Loucy (cell line): ENCODE data around the gene PHACTR4.

Experiments
- H2AFZ ChIP-seq: fragments of 200-600 bp; sonication (generic); 2 replicates; pipeline ENCODE4 v1.6.0; 2016; ENCODE audit warnings: antibody characterized with exemption, mild to moderate bottlenecking, low read length, moderate library complexity
- H3F3A ChIP-seq: fragments of 200-600 bp; 2 replicates; pipeline ENCODE4 v1.6.0; 2016; ENCODE audit warnings: antibody characterized with exemption, low read depth, mild to moderate bottlenecking
- H3K27me3 ChIP-seq: fragments of 200-600 bp; sonication (generic); 2 replicates; pipeline ENCODE4 v1.6.1; 2014; ENCODE audit warnings: low read length, mild to moderate bottlenecking; ENCODE audit not compliant: insufficient read depth, poor library complexity, severe bottlenecking
- H3K36me3 ChIP-seq: fragments of 200-600 bp; sonication (generic); 2 replicates; pipeline ENCODE4 v1.6.1; 2016; ENCODE audit warnings: low read length; ENCODE audit not compliant: insufficient read depth
- H3K4me1 ChIP-seq: fragments of 200-600 bp; sonication (generic); 2 replicates; pipeline ENCODE4 v1.5.1; 2014; ENCODE audit warnings: low read length, mild to moderate bottlenecking; ENCODE audit not compliant: insufficient read depth, poor library complexity, severe bottlenecking
- H3K4me2 ChIP-seq: fragments of 200-600 bp; sonication (generic); 2 replicates; pipeline ENCODE4 v1.6.0; 2014; ENCODE audit warnings: antibody characterized with exemption, low read length, low read depth, mild to moderate bottlenecking; ENCODE audit not compliant: poor library complexity, severe bottlenecking
- H3K4me3 ChIP-seq: fragments of 200-600 bp; sonication (generic); 2 replicates; pipeline ENCODE4 v1.5.1; 2014; ENCODE audit warnings: low read length, mild to moderate bottlenecking, mixed read lengths; ENCODE audit not compliant: poor library complexity, severe bottlenecking
- H3K79me2 ChIP-seq: fragments of 200-600 bp; sonication (generic); 2 replicates; pipeline ENCODE4 v1.6.1; 2014; ENCODE audit warnings: low read length; ENCODE audit not compliant: insufficient read depth
- H3K9ac ChIP-seq: fragments of 200-600 bp; sonication (generic); 2 replicates; pipeline ENCODE4 v1.6.0; 2014; ENCODE audit warnings: mild to moderate bottlenecking, low read depth, low read length, moderate library complexity; ENCODE audit not compliant: poor library complexity, severe bottlenecking
- H3K9me2 ChIP-seq: fragments of 200-600 bp; sonication (generic); replicated peaks from 2 replicates; pipeline ENCODE4 v1.6.1; 2016; ENCODE audit warnings: low read depth, low read length, mixed read lengths
- H3K9me3 ChIP-seq: fragments of 200-600 bp; sonication (generic); 2 replicates; pipeline ENCODE4 v1.6.1; 2014; ENCODE audit warnings: mild to moderate bottlenecking, antibody characterized with exemption, low read length, low read depth; ENCODE audit not compliant: insufficient read depth
- H4K20me1 ChIP-seq: fragments of 200-600 bp; sonication (generic); 2 replicates; pipeline ENCODE4 v1.6.0; 2014; ENCODE audit warnings: antibody characterized with exemption, low read length, mild to moderate bottlenecking; ENCODE audit not compliant: insufficient read depth, poor library complexity, severe bottlenecking
- EZH2phosphoT487 ChIP-seq: fragments of 200-600 bp; IDR thresholded peaks from 2 replicates; pipeline ENCODE4 v1.6.1; 2018; ENCODE audit warnings: antibody characterized with exemption, mild to moderate bottlenecking, moderate library complexity, borderline replicate concordance
- TF ChIP-seq, protein P1 (sequence below): fragments of 200-600 bp; sonication (generic); conservative IDR thresholded peaks from 2 replicates; pipeline ENCODE4 v1.5.1; 2014; ENCODE audit warnings: mild to moderate bottlenecking, antibody characterized with exemption, low read length

PHACTR4 gene

DNA sequence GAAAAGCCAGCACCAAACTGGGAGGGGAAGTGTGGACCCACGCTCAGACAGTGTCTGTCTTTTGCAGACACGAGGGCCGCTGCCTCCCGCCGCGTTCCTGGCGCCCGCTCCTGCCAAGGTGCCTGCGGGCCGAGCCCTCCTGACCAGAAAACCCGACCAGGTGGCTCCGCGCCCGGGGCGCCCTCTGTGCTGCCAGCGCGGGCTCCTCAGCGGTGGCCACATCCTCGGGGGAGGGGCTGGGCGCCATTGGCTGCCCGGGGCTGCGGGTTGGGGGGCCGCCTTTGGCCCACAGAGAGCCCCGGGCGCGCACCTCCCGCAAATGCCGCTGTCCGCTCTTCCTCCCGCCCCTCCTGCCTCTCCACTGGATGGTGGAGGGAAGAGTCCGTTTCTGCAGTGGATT is 160.9 kb downstream of the PHACTR4 start:
- Histone ChIP-seq H2AFZ (no peak overlapping the region), H3K4me1 (no peaks in the 10 kb centered on the region), H3K36me3 (peaks cover 39% of the 10 kb centered on the region; the same call in 1 of the 2 replicates), H3K4me3 (no peak overlapping the region), H3K4me2 (no peak overlapping the region), H3K9me3 (no peaks in the 10 kb centered on the region), H3F3A (no peaks in the 10 kb centered on the region), H3K9me2 (no peaks in the 10 kb centered on the region), H3K9ac (no peak overlapping the region), H3K27me3 (no peaks in the 10 kb centered on the region), H3K79me2 (peaks cover 32% of the 10 kb centered on the region; the same call in 1 of the 2 replicates), H4K20me1 (peaks cover 4% of the 10 kb centered on the region)
- TF ChIP-seq, protein P1, sequence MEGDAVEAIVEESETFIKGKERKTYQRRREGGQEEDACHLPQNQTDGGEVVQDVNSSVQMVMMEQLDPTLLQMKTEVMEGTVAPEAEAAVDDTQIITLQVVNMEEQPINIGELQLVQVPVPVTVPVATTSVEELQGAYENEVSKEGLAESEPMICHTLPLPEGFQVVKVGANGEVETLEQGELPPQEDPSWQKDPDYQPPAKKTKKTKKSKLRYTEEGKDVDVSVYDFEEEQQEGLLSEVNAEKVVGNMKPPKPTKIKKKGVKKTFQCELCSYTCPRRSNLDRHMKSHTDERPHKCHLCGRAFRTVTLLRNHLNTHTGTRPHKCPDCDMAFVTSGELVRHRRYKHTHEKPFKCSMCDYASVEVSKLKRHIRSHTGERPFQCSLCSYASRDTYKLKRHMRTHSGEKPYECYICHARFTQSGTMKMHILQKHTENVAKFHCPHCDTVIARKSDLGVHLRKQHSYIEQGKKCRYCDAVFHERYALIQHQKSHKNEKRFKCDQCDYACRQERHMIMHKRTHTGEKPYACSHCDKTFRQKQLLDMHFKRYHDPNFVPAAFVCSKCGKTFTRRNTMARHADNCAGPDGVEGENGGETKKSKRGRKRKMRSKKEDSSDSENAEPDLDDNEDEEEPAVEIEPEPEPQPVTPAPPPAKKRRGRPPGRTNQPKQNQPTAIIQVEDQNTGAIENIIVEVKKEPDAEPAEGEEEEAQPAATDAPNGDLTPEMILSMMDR: no peak
- no peak for TF ChIP-seq EZH2phosphoT487

DNA sequence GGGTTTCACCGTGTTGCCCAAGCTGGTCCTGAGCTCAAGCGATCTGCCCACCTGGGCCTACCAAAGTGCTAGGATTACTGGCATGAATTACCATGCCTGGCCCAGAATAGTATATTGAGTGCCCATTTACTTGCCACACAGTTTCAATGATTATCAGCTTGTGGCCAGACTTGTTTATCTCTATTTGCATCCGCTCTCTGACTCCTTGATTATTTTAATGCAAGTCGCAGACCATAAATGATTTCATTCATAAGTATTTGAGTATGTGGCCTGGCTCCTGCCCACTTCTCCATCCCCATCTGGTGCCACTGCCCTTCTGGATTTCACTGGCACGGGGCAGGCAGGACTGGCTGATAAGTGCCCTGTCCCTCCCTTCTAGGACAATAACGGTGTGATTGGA is 165.1 kb downstream of the PHACTR4 start:
- Histone ChIP-seq H3K9ac (no peak overlapping the region), H3K79me2 (0 out of 2 replicates have a peak, but pooled peaks cover 1% of the 10 kb centered on the region), H3F3A (no peaks in the 10 kb centered on the region), H3K9me2 (no peaks in the 10 kb centered on the region), H3K36me3 (peaks cover 70% of the 10 kb centered on the region; the same call in 1 of the 2 replicates), H3K4me3 (no peak overlapping the region), H3K4me2 (no peak overlapping the region), H3K9me3 (no peaks in the 10 kb centered on the region), H4K20me1 (no peaks in the 10 kb centered on the region), H3K4me1 (no peaks in the 10 kb centered on the region), H2AFZ (no peak overlapping the region), H3K27me3 (no peaks in the 10 kb centered on the region)
- TF ChIP-seq EZH2phosphoT487: no peak
- TF ChIP-seq, protein P1: no peak

DNA sequence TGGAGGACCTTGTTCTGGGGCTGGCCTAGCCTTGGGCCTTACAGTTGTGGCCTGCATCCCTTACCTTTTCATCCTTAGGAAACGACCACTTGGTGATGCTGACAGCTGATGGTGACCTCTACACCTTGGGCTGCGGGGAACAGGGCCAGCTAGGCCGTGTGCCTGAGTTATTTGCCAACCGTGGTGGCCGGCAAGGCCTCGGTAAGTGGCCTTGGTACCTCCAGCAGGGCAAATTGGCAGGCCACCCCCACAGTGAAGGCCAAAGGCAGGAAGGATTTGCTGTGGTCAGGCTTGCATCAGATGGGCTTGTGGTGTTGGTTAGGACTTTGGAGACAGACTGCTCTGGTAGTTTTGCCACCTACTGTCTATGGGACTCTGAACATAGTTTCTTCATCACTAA is 165.6 kb downstream of the PHACTR4 start:
- Histone ChIP-seq H3K4me2 (no peak overlapping the region), H3K4me1 (no peaks in the 10 kb centered on the region), H3K36me3 (peaks cover 68% of the 10 kb centered on the region; the same call in 1 of the 2 replicates), H4K20me1 (no peaks in the 10 kb centered on the region), H3F3A (no peaks in the 10 kb centered on the region), H3K4me3 (no peak overlapping the region), H3K9ac (no peak overlapping the region), H3K27me3 (no peaks in the 10 kb centered on the region), H2AFZ (no peak overlapping the region), H3K9me3 (no peaks in the 10 kb centered on the region), H3K79me2 (no peaks in the 10 kb centered on the region), H3K9me2 (no peaks in the 10 kb centered on the region)
- TF ChIP-seq, protein P1: no peak
- TF ChIP-seq EZH2phosphoT487: no peak
